Peyer's patch (tissue), 4 donors: ENCODE measurements around the gene IGFLR1. TPM values are rescaled to one million over a fixed set of nuclear protein-coding genes. Genes with fewer than 3 reads are reported as not detected.

Experiments
- DNase-seq, 3 donors: peaks; one replicate each; pipeline ENCODE4 v3.0.0-alpha.2; 2017 to 2019
- H3K27ac ChIP-seq, 4 donors: fragments of 200-600 bp; sonication (generic); one replicate each; pipeline ENCODE4 v1.5.1; 2016 to 2019
- H3K27me3 ChIP-seq, 2 donors: fragments of 200-600 bp; sonication (generic); one replicate each; pipeline ENCODE4 v1.5.1; 2019
- H3K36me3 ChIP-seq, 3 donors: fragments of 200-600 bp; sonication (generic); one replicate each; pipeline ENCODE4 v1.5.1; 2016 to 2019
- H3K4me1 ChIP-seq, 4 donors: fragments of 200-600 bp; sonication (generic); one replicate each; pipeline ENCODE4 v1.5.1; 2016 to 2019
- H3K4me3 ChIP-seq, 4 donors: fragments of 200-600 bp; sonication (generic); 1 replicate in 3 of 4; 2 replicates in 1 of 4; pipeline ENCODE4 v1.5.1; 2016 to 2019; ENCODE audit warnings: mild to moderate bottlenecking in 1 of 4
- H3K9me3 ChIP-seq, 4 donors: fragments of 200-600 bp; sonication (generic); one replicate each; pipeline ENCODE4 v1.5.1; 2016 to 2019; ENCODE audit warnings: mild to moderate bottlenecking in 1 of 4
- POLR2A ChIP-seq, 2 donors: fragments of 450-650 bp; IDR thresholded peaks; one replicate each; pipeline ENCODE4 v1.5.1; 2017; ENCODE audit warnings: antibody characterized with exemption in 2 of 2, mild to moderate bottlenecking in 2 of 2, moderate library complexity in 2 of 2
- total RNA-seq, 4 donors: library from RNA; depleted of rRNA; stranded (reverse); fragments of >200 nt; gene quantifications; one replicate each; pipeline ENCODE4 v1.1.0, GENCODE V29; 2016
- TF ChIP-seq, protein P1 (sequence below), 6 experiments: fragments of 450-650 bp in 4 of 6; fragments of 200-600 bp in 2 of 6; sonication (generic) in 1 of 6; IDR thresholded peaks; one replicate each; pipeline ENCODE4 v1.5.1; 2017 to 2019; ENCODE audit warnings: antibody characterized with exemption in 6 of 6, mild to moderate bottlenecking in 3 of 6, moderate library complexity in 1 of 6

IGFLR1 gene
- total RNA-seq, 4 donors from 2014 or later = 8.3 to 14.2 (median 12.3) TPM

DNA sequence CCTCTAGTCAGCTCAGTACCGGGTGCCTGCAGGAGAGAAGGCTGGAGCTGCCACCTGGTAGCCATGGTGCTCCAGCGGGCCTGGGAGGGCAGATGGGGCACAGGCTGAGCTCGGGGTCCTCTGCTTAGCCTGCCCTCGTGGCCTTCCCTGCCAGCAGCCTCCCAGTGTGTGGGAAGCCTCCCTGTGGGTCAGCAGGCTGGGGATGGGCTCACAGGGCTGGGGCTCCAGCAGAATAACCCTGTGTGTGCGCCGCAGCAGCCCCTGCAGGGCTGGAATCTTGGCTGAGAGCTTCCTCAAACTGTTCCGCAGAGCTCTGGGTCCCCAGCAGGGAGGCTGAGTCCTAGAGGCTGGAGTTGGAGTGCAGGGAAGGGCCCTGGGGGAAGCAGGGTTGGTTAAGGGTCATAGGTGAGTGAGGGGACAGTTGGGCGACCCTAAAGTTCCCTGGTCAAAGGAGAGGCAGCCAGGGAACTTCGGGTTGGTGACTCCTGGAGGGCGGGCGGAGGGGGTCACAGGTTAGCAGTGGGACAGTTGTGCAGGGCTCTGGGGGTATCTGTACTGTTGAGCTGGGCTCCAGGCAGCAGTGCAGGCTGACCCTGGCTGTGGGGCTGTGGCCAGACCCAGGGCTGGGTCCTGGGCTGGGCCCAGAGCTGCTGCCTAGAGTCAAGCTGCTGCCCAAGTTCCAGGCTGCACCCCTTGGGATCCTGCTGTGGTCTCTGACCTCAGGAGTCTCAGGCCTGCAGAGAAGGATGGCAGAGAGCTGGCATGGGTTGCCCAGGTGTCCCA lies 47.1 kb upstream of the IGFLR1 start:
- DNase-seq = no peak
- no peaks in the 10 kb centered on the region for H3K36me3 ChIP-seq
- H3K27ac ChIP-seq = no peak overlapping the region
- H3K27me3 ChIP-seq = no peaks in the 10 kb centered on the region
- no peak overlapping the region for H3K4me3 ChIP-seq
- H3K9me3 ChIP-seq = no peaks in the 10 kb centered on the region
- TF ChIP-seq, protein P1, sequence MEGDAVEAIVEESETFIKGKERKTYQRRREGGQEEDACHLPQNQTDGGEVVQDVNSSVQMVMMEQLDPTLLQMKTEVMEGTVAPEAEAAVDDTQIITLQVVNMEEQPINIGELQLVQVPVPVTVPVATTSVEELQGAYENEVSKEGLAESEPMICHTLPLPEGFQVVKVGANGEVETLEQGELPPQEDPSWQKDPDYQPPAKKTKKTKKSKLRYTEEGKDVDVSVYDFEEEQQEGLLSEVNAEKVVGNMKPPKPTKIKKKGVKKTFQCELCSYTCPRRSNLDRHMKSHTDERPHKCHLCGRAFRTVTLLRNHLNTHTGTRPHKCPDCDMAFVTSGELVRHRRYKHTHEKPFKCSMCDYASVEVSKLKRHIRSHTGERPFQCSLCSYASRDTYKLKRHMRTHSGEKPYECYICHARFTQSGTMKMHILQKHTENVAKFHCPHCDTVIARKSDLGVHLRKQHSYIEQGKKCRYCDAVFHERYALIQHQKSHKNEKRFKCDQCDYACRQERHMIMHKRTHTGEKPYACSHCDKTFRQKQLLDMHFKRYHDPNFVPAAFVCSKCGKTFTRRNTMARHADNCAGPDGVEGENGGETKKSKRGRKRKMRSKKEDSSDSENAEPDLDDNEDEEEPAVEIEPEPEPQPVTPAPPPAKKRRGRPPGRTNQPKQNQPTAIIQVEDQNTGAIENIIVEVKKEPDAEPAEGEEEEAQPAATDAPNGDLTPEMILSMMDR (IDR thresholded peaks at IDR 0.05) = no peak
- no peak for TF ChIP-seq POLR2A (IDR thresholded peaks at IDR 0.05)
- H3K4me1 ChIP-seq = no peaks in the 10 kb centered on the region

DNA sequence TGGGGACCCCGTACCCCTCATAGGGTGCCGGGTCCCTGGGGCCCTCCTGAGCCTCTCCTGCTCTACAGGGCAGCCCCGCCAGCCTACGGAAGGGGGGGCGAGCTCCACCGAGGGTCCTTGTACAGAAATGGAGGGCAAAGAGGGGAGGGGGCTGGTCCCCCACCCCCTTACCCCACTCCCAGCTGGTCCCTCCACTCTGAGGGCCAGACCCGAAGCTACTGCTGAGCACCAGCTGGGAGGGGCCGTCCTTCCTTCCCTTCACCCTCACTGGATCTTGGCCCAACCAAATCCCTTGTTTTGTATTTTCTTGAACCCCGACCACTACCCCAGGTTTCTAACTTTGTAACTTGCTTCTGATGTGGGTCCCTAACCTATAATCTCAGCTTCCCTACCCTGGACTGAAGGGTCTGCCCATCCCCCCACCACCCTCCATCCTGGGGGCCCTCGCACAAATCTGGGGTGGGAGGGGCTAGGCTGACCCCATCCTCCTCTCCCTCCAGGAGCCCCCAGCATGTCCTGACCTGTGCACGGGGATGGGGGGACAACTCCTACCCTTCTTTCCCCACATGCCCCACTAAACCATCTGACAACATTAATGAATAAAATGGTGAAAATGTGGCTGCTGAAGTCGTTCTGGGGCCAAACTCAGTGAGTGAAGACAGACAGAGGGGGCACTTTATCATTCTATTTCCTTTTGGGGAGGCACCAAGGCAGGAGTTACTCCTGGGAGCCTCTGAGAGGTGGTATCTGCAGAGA lies 46.1 kb upstream of the IGFLR1 start:
- H3K36me3 ChIP-seq = no peaks in the 10 kb centered on the region
- H3K9me3 ChIP-seq = no peaks in the 10 kb centered on the region
- no peak for DNase-seq
- no peak overlapping the region for H3K27ac ChIP-seq
- H3K4me3 ChIP-seq = no peak overlapping the region
- H3K4me1 ChIP-seq = no peaks in the 10 kb centered on the region
- no peaks in the 10 kb centered on the region for H3K27me3 ChIP-seq
- TF ChIP-seq, protein P1 (IDR thresholded peaks at IDR 0.05) = no peak
- no peak for TF ChIP-seq POLR2A (IDR thresholded peaks at IDR 0.05)

DNA sequence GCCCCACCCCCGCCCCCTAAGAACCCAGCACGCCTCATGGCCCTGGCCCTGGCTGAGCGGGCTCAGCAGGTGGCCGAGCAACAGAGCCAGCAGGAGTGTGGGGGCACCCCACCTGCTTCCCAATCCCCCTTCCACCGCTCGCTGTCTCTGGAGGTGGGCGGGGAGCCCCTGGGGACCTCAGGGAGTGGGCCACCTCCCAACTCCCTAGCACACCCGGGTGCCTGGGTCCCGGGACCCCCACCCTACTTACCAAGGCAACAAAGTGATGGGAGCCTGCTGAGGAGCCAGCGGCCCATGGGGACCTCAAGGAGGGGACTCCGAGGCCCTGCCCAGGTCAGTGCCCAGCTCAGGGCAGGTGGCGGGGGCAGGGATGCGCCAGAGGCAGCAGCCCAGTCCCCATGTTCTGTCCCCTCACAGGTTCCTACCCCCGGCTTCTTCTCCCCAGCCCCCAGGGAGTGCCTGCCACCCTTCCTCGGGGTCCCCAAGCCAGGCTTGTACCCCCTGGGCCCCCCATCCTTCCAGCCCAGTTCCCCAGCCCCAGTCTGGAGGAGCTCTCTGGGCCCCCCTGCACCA lies 45.1 kb upstream of the IGFLR1 start:
- Histone ChIP-seq H3K9me3 (no peaks in the 10 kb centered on the region), H3K27ac (no peak overlapping the region), H3K27me3 (no peaks in the 10 kb centered on the region), H3K4me1 (no peaks in the 10 kb centered on the region), H3K36me3 (peaks cover 0 to 4% (median 0%) of the 10 kb centered on the region in 3 donors), H3K4me3 (no peak overlapping the region)
- TF ChIP-seq POLR2A (IDR thresholded peaks at IDR 0.05) = no peak
- TF ChIP-seq, protein P1 (IDR thresholded peaks at IDR 0.05) = no peak
- no peak for DNase-seq

DNA sequence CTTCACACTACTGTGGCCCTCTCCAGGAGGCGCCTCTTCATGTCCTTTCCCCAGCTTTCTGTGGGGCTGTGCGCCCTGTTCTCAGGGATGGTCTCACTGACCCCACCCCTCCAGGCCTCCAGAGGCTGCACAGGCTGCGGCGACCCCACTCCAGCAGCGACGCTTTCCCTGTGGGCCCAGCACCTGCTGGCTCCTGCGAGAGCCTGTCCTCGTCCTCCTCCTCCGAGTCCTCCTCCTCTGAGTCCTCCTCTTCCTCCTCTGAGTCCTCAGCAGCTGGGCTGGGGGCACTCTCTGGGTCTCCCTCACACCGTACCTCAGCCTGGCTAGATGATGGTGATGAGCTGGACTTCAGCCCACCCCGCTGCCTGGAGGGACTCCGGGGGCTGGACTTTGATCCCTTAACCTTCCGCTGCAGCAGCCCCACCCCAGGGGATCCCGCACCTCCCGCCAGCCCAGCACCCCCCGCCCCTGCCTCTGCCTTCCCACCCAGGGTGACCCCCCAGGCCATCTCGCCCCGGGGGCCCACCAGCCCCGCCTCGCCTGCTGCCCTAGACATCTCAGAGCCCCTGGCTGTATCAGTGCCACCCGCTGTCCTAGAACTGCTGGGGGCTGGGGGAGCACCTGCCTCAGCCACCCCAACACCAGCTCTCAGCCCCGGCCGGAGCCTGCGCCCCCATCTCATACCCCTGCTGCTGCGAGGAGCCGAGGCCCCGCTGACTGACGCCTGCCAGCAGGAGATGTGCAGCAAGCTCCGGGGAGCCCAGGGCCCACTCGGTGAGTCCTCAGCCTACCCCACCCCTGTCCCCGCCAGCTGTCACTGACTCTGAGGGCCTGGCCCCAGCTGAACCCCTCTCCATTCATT lies 44.3 kb upstream of the IGFLR1 start:
- no peaks in the 10 kb centered on the region for H3K27me3 ChIP-seq
- no peak for TF ChIP-seq POLR2A (IDR thresholded peaks at IDR 0.05)
- TF ChIP-seq, protein P1 (IDR thresholded peaks at IDR 0.05) = no peak
- H3K27ac ChIP-seq = no peak overlapping the region
- H3K9me3 ChIP-seq = no peaks in the 10 kb centered on the region
- peaks cover 0 to 4% (median 0%) of the 10 kb centered on the region in 3 donors for H3K36me3 ChIP-seq
- DNase-seq = no peak
- H3K4me1 ChIP-seq = no peaks in the 10 kb centered on the region
- no peak overlapping the region for H3K4me3 ChIP-seq

DNA sequence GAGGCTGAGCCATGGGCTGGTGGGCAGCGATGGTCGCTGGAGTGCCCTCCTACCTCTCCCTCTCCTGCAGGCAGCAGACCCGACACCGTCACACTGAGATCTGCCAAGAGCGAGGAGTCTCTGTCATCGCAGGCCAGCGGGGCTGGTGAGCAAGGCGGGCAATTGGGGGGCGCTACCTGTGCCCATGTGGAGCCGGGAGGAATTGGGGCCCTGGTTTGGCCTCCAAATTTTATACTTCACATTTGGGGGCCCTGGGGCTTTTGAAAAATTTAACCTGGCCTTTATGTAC lies 43.0 kb upstream of the IGFLR1 start:
- TF ChIP-seq POLR2A (IDR thresholded peaks at IDR 0.05) = no peak
- TF ChIP-seq, protein P1 (IDR thresholded peaks at IDR 0.05) = no peak
- DNase-seq = no peak
- Histone ChIP-seq H3K27me3 (no peaks in the 10 kb centered on the region), H3K4me1 (no peaks in the 10 kb centered on the region), H3K36me3 (peaks cover 0 to 11% (median 0%) of the 10 kb centered on the region in 3 donors), H3K27ac (no peak overlapping the region), H3K9me3 (no peaks in the 10 kb centered on the region), H3K4me3 (no peak overlapping the region)
